Thyroid gland (tissue), 4 donors: ENCODE data around the gene SLC25A21.

ENCODE experiments used
- POLR2A ChIP-seq, 2 donors: fragments of 450-650 bp; IDR thresholded peaks; one replicate each; pipeline ENCODE4 v1.6.1; 2017; ENCODE audit warnings: antibody characterized with exemption in 2 of 2, mild to moderate bottlenecking in 2 of 2, moderate library complexity in 1 of 2
- TF ChIP-seq, protein P1 (sequence below), 6 experiments: fragments of 200-600 bp in 3 of 6; fragments of 450-650 bp in 3 of 6; sonication (generic) in 3 of 6; IDR thresholded peaks; one replicate each; pipeline ENCODE4 v1.5.1; 2016 to 2019; ENCODE audit warnings: antibody characterized with exemption in 6 of 6, mild to moderate bottlenecking in 2 of 6, inconsistent platforms in 1 of 6, moderate library complexity in 1 of 6

DNA sequence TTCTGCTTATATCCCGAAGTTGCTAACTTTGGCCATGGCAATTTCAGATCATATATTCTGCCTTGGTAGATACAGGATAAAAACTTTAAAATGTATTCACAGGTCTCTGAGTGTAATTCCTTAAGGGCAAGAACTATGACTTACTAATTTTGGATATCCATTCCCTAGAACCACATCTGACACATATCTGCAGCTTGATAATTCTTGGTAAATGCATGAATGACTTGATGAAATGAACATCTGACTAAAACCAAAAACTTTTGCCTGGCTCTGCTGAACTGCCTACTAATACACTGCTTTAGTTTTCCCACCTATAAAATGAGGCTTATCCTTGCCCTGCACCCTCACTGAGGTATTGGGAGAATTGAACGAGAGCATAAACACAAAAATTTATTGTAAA, 32.2 kb downstream of the SLC25A21 start:
- TF ChIP-seq, protein P1, sequence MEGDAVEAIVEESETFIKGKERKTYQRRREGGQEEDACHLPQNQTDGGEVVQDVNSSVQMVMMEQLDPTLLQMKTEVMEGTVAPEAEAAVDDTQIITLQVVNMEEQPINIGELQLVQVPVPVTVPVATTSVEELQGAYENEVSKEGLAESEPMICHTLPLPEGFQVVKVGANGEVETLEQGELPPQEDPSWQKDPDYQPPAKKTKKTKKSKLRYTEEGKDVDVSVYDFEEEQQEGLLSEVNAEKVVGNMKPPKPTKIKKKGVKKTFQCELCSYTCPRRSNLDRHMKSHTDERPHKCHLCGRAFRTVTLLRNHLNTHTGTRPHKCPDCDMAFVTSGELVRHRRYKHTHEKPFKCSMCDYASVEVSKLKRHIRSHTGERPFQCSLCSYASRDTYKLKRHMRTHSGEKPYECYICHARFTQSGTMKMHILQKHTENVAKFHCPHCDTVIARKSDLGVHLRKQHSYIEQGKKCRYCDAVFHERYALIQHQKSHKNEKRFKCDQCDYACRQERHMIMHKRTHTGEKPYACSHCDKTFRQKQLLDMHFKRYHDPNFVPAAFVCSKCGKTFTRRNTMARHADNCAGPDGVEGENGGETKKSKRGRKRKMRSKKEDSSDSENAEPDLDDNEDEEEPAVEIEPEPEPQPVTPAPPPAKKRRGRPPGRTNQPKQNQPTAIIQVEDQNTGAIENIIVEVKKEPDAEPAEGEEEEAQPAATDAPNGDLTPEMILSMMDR (IDR thresholded peaks at IDR 0.05) = no peak
- TF ChIP-seq POLR2A (IDR thresholded peaks at IDR 0.05) = no peak
